Measurements from ENCODE around the gene SLC45A1. TPM values are rescaled to one million over a fixed set of nuclear protein-coding genes. Genes with fewer than 3 reads are reported as not detected.

The SLC45A1 gene
- total RNA-seq = 1.2 and 4.8 TPM in 2 replicates

GRCh38 chr1:8317647-8318381 lies at the start of gene SLC45A1:
Gene SLC45A1, plus strand, starts transcription at chr1:8318114. Its CDS starts 6,216 bp downstream, at chr1:8324330.

Measured in smooth muscle cell of trachea (primary cell).